ENCODE data around the gene CSAG2.
"Not testable (repeated sequence)": the region's sequence is repeated elsewhere in the genome, so short reads cannot be mapped to it uniquely, and the experiment has no call there.

DNA sequence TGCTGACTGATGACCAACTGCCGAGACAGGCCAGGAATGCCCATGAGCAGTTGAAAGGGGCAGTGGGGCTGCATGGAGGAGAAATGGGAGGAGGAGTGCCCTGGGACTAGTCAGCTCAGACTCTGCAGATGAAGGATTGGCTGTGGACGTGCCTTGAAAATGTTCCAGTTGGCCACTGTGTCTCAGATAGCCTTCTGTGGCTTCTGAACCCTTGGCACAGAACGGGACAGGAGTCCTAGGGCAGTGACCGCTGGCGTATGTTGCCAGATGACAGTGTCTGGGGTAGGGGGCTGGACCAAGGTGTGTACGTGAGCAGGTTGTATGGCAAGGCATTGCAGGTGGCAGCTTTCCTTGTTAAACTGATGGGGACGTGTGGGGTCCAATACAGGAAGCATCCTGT lies 2.6 kb downstream of the CSAG2 start:
- TF ChIP-seq EP300, CTCF, POLR2AphosphoS5, POLR2A (IDR thresholded peaks at IDR 0.05): not testable (repeated sequence)
